Measurements from ENCODE around the gene ABCE1.

ABCE1 gene

GRCh38 chr4:145178740-145179280 is 80.7 kb downstream of the ABCE1 start:
- DNase-seq, result no peak

Measured in NCI-H774 (cell line).